Right renal pelvis (tissue), 4 donors: ENCODE measurements around the gene TEX29. TPM values are rescaled to one million over a fixed set of nuclear protein-coding genes. Genes with fewer than 3 reads are reported as not detected.

Source experiments
- DNase-seq, 4 donors: peaks; one replicate each; pipeline ENCODE4 v3.0.0-alpha.2; 2013; ENCODE audit warnings: low read depth in 4 of 4, low spot score in 3 of 4, missing footprints in 1 of 4
- polyA plus RNA-seq, 4 donors: library from polyadenylated mRNA; unstranded; fragments of 120-200 nt; gene quantifications; one replicate each; pipeline ENCODE4 v1.2.1, GENCODE V29; 2013; ENCODE audit not compliant: insufficient read length in 4 of 4

The TEX29 gene
- polyA plus RNA-seq, 4 donors: 0.35 to 0.59 (median 0.42) TPM

DNA sequence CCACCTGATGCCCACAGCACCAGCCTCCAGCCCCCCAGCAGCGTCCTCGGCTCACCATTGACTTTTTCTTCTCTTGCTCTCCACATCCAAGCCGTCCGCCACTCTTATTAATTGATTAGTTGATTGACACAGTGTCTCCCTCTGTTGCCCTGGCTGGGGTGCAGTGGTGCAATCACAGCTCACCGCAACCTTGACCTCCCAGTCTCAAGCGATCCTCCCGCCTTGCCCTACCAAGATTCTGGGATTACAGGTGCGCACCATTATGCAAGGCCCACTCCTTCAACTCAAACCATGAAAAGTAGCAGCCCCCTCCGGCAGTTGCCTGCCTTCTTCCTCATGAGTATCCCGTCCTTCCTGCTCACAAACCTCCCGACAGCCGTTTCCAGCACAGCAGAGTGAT is 921 bp upstream of the TEX29 start:
- no peak for DNase-seq

DNA sequence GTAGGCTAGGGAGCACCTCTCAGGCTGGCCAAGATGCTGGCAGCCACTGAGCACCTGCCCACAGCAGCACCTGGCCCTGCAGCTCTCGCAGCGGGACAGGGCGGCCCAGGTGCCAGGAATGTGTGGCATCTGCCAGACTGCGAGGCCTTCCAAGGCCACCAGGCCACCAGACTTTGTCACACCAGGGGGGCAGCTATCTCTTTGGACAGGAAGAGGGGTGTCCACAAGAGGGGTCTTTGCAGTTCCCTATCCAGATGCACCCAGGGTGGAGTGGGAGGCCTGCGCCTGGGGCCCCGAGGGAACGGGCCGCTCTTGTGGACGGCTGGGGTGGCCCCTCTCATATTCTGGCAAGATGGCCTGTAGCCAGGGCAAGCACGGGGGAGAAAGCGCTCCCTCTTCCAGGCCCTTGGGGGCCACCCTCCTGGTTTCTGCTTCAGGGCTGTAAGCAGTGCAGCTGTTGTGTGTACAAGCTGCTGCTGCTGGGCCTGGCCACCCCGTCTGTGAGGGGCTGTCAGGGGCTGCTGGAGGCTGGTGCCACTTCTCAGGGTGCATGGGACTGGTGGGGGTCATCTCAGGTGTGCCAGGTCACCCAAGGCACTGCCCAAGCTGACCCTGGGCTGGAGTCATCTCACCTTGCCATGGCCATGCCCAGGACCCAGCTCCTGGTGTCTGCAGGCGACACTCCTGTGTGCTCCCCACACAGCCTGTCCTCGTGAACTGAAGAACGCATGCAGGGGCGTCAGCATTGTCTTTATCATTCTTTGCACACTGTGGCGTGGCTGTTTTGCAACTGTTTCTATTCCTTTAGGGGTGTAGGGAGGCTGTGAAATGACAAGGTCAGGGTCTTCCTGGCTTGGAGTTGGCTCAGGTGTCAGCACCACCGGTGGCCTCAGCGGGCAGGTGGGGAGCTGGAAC is 1.8 kb downstream of the TEX29 start:
- no peak for DNase-seq

DNA sequence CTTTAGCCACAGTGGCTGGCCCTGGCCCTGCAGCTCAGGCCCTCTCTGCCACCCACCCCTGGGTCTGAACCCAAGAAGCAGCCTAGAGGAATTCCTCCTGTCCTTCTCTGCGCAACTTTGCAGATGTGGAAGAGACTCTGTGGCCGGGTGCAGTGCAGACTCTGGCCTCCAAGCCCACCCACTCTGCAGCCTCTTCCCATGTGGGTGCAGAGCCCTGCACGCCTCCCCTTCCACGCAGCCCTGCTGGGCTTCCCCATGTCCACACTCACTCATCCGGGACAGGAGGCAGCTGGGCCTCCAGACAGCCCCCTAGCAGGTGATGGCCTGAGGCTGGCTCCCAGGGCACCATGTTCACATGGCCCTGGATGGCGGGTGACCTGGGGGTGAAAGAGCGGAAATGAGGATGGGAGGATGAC is 2.5 kb downstream of the TEX29 start:
- DNase-seq: no peak

DNA sequence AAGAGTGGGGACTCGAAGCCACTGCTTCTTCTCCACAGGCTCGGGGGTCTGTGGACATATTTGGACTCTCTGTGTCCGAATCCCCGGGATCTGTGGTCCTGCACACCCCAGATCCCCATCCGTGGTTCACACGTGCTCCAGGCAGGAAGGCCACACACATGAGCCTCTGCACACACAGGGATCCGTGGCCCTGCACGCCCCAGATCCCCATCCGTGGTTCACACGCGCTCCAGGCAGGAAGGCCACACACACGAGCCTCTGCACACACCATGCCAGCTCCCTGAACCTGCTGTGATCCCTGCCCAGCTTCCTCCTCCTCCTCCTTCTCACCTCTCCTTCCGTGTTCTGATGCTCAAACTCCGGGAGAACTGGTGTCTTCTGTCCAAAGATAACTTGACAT is 3.1 kb downstream of the TEX29 start:
- no peak for DNase-seq

DNA sequence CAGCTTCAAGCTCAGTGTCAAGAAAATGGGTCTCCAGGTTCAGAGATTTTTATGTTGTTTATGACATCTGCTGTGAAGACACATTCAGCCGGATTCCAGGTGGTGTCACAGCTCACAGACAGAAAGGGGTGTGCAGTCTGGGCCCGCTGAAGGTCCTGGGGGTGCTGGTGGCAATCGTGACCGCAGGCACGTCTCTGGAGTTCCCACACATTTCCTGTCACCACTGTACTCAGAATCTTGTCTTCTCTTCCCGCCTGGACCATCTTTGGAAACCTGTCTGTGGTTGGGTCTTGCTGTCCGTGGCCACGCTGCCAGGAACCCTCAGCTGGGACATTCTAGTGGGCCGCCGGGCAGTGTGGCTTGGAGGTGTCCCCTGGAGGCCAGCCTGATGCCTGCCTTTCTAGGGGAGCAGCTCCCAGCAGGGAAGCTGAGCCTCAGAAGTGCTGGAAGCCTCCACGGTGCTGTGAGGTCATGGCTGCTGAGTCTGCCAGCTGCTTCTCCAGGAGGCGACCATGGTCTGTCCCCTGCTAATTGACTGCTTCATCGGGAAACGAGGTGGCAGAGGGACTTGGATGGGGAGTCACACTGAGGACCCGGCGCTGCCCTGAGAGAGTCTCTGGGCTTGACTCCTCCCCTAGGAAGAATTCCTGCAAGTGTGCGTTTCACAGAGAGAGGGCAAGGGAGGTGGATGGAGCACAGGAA is 3.7 kb downstream of the TEX29 start:
- no peak for DNase-seq

DNA sequence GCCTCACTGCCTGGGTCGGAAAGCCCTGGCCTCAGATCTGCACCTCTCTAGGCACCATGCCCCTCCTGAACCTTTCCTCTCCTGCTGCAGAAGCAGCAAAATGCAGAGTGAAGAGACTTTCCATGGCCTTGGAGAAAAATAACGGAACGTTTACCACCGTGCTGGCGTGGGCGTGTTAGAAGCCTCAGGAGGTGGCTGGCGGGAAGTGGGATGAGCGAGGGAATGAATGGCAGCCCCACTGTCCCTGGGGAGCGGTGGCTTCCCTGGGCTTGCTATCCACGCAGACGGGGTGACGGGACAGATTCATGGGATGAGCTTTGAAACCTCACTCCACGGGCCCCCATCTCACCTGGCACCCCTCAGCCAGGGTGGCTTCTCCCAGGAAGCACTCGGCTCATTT is 4.3 kb downstream of the TEX29 start:
- no peak for DNase-seq

DNA sequence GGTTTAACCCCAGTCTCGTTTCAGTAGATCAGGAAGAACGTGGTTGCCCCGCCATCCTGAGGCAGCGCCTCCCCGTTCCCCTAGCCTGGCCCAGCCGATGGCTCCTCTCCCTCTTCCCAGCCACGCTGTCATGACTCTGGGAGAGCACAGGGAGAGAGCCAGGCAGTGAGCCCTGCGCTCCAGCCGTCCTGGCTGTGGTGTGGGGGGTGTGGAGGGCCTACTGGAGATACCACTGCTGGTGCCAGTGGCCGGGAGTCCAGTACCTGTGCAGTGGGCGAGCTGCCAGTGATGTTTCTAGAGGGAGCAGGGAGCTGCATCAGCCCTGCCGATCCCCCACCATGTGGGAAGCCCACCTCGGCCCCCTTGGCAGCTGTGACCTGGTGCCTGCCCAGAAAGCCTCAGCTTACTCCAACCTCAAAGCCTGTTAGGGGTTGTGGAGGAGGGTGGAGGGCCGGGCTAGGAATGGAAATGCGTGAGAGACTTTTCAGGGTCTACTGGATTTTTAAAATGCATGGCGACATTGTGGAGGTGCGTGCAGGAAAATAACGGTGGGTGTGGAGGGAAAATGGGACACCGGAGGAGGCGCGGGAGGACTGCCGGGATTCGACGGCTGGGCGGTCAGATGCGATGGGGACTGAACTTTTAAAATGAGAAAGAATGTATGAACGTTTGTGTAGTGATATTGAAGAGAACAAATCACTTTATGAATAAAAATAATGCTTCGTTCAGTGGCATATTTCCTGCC is 4.9 kb downstream of the TEX29 start:
- DNase-seq: no peak

DNA sequence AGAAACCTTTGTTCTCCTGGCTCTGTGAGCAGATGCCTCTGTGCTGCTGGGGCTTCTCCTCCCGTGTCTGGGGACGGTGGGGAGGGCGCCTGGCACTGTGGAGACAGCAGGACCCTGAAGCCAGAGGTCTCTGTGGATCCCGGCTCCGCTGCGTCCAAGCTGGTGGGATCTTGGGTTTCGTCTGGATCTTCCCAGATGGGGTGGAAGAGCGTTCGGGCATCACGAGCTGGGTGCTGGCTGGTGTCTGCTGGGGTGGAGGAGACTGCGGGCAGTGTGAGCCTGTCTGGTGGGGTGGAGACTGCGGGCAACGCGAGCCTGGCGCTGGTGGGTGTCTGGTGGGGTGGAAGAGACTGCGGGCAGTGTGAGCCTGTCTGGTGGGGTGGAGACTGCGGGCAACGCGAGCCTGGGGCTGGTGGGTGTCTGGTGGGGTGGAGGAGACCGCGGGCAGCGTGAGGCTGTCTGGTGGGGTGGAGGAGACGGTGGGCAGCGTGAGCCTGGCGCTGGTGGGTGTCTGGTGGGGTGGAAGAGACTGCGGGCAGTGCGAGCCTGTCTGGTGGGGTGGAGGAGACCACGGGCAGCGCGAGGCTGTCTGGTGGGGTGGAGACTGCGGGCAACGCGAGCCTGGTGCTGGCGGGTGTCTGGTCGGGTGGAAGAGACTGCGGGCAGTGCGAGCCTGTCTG is 5.6 kb downstream of the TEX29 start:
- DNase-seq: no peak

DNA sequence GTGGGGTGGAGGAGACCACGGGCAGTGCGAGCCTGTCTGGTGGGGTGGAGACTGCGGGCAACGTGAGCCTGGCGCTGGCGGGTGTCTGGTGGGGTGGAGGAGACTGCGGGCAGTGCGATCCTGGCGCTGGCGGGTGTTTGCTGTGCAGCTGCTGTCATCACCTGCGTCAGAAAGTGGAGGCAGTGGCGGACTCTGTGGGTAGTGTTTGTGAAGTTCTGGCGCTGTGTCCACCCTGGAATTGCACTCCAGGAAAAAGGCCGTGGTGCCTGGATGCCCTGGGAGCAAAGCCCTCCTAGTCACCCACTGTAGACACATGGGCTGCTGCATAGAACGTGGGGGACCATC is 6.2 kb downstream of the TEX29 start:
- no peak for DNase-seq

DNA sequence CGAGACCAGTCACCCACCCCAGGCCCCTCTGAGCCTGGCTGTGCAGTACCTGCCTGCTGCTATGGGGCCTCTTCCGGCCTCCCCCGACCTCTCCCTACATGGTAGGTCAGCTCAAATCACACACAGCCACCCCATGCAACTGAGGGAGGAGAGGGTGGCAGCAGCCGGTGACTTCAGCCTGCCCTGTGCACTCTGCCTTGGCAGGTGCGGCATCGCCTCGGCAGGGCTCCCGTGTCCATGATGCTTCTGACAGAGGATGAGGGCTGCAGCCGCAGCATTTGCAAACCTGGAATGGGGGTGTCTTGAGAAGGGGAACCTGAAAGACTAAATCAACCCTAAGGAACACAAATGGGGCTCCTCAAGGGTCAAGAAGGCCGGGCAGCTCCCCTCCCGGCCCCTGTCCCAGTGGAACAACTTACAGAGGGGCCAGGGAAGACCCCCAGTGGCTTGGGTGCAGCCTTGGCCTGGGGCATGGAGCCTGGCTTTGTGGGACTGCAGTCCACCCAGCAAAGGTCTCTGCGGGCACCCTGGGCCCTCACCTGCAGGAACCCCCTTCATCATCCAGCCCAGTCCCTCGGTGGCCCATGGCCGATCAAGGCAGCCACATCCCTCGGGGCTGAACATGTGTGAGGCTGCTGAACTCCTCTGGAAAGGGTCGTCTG is 6.7 kb downstream of the TEX29 start:
- DNase-seq: no peak

DNA sequence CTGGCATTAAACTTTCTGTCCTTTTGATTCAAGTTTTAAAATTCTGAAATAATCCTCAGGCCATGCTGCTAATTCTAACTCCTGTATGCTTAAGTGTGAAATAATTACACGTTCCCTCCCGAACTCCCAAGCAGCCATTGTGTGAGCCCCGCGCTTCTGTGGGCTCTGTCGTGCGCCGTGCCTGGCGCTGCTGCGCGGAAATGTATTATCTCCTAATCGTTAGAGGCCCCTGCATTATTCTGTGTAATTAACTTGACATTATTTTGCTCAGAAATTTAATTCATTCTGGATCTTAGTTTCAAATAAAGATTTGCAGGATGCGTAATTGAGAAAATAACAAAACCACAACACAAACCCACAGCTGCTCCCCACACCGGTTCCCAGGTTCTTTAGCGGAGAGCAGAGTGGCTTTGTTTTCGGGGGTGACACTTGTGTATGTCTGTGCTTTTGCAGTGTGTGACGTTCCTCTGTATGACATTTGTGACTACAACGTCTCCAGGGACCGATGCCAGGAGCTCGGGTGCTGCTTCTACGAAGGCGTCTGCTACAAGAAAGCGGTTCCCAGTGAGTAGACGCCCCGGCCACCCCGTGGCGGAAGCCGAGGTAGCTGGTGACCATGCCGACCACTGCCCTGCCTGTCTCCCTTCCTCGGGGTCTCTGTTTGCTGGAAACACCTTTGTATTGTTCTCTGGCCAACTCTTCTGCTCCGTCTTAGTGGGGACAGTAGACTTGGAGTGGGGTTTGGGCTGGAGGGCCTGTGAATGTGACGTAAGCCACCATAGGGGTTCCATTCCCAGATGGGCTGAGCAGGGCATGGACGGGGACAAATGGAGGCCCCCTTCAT is 7.5 kb downstream of the TEX29 start:
- DNase-seq: no peak

DNA sequence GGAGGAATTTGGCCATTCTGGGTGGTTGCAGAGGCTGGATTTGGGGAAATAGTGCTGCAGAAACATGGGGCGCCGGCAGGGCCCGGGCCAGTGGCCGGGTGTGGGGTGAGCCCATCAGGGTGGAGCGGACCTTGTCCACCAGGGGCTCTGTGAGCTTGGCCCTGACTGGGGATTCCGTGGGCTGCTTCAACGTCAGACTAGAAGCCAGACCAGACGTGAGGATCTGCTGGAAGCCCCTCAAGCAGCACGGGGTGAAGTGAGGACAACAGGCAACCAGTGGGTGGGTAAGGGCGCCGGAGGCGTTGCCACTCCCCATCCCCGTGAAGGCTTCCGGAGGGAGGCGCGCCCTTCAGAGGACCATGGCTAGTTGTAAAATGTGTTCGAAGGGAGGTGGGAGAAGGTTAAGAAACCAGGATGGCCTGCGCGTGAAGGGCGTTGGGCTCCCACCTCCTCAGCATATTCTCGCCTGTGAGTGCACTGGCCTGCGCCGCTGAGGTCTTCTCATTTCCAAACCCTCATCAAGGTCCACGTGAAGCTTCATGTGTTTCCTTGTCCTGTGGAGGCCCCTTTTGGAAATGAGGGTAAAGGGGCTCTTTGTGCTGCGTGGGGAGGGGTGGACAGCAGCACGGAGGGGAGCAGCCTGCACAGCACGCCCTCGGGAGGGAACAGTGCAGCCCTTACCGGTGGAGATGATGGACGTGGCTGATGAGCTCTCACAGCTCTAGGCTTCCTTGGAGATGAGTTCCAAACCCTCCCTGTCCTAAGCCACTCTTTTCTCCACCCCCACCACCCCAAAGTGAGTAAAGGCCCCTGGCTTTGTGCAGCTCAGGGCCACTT is 8.3 kb downstream of the TEX29 start:
- DNase-seq: no peak

DNA sequence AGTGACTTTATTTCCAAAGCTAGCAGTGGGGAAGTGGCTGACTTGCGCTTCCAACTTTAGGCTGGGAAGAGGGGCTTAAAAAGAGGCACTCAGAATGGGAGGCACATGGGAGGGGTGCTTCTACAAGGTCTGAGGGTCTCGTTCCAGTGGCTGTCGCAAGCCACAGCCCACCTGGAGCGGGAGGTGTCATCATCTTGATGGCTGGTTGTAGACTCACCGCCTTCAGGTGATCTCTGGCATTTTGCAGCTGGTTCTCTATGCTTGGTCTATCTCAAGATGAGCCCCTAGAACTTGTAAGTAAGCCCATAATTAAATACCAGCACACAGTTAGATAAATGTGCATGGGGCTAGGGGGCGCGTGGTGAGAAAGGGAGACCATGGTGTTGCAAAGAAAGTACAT is 9.2 kb downstream of the TEX29 start:
- DNase-seq: no peak

DNA sequence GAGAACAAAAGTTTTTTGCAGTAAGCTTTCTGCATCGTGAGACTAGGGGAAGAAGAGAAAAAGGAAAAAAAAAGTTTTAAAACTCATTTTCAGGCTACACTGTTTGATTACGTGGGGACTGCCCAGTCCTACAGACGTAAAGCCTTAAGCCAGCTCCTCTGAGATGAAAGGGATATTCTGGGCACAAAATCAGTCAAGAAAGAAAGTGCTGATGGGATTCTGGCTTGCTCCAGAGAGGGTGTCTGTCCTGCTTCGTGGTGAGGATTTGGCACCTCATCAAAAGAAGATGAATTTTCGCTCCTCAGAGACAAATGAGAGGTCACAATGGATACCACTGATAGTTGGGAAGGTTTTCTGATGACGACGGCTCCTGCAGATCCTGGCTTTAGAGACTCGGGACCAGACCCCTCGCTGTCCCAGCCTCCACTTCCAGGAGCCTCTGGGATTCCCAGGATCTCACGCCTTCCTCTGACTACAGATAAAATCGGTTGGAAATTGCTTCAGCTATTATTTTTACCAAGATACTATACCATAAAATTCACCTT is 9.7 kb downstream of the TEX29 start:
- DNase-seq: no peak

DNA sequence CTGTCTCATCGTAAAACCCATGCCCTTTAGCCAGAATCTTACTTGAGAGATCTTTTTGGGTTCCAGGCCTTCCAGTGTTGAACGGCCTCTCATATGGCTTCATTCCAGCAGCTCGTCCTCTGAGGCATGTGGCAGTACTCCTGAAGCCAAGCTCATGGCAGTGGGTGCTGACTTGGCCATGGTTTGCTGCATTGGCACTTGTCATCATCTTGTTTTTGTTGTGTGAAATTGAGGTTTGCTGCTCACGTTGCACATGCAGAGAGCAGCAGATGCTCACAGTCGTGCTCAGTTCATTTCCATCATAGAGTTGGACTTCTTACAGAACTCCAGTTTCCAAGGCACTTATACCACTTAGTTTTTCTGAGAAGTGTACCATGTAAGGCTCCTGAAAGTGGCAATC is 14.9 kb downstream of the TEX29 start:
- DNase-seq: no peak

DNA sequence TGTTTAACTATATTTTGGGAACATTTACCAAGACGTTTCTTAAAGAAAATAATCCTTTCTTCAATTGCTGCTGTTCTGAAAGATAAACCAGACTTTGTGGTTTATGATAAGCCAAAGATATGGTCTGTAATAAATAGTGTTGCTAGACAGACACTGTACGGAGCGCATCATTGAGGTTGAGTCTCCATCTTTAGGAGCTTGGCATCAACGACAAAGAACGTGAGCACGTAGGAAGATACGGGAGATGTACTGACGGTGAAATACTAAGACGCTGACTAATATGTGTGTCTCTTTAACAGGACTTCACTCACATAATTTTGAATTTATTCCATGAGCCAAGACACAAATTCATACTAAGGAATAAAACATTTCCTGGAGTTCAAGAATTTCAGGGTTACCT is 16.2 kb downstream of the TEX29 start:
- no peak for DNase-seq

DNA sequence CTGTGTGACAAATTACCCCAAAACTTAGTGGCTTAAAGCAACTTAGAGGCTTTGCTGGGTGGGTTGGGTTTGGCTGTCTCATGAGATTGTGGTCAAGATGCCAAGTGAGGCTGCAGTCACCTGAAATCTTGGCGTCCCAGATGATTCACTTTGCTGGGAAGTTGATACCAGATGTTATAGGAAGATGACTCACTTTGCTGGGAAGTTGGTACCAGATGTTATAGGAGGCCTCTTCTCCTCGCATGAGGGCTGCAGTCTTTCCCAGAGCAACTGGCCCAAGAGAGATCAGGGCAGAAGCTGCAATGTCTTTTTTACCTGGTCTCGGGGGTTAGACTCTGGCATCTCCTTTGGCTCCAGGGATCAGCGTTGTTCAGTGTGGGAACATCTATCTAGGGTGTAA is 16.8 kb downstream of the TEX29 start:
- no peak for DNase-seq

DNA sequence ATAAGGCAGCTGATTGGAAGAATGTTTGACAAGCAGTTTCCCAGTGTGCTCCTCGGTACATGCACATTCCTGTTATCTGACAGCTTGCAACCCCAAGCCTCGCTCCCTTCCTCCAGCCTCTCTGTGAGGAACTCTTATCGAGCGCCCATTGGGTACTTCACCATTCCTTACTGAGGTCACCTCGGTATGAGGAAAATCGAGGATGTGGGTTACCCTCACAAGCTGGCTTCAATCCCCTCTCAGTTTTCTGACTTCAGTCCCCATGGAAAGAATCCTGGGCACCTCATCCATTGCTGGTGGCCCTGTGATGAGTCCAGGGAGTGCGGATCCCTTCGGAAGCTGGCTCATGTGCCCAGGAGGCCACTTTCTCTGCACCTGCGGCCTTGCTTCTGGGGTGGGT is 17.3 kb downstream of the TEX29 start:
- DNase-seq: no peak
